Smooth muscle cell (in vitro differentiated cells): ENCODE results near the gene CACNA1E. TPM values are rescaled to one million over a fixed set of nuclear protein-coding genes. Genes with fewer than 3 reads are reported as not detected.

ENCODE experiments used
- DNase-seq: peaks from one replicate; lab custom pipeline; 2025; ENCODE audit not compliant: unreplicated experiment; lab: John Stamatoyannopoulos, UW
- H2AFZ ChIP-seq: fragments of 200-600 bp; sonication (generic); 2 replicates; pipeline ENCODE4 v1.6.0; 2016; ENCODE audit warnings: antibody characterized with exemption, low read depth, mild to moderate bottlenecking
- H3F3A ChIP-seq: fragments of 200-600 bp; sonication (generic); 2 replicates; pipeline ENCODE4 v1.6.0; 2017; ENCODE audit warnings: antibody characterized with exemption, low read depth
- H3K27ac ChIP-seq: fragments of 200-600 bp; sonication (generic); 2 replicates; pipeline ENCODE4 v1.5.1; 2016; ENCODE audit warnings: low read depth, mild to moderate bottlenecking
- H3K27me3 ChIP-seq: fragments of 200-600 bp; sonication (generic); 2 replicates; pipeline ENCODE4 v1.6.1; 2016; ENCODE audit warnings: low read depth, mild to moderate bottlenecking
- H3K36me3 ChIP-seq: fragments of 200-600 bp; sonication (generic); 2 replicates; pipeline ENCODE4 v1.5.1; 2016; ENCODE audit warnings: low read depth
- H3K4me1 ChIP-seq: fragments of 200-600 bp; sonication (generic); 2 replicates; pipeline ENCODE4 v1.5.1; 2016; ENCODE audit warnings: low read depth
- H3K4me2 ChIP-seq: fragments of 200-600 bp; sonication (generic); 2 replicates; pipeline ENCODE4 v1.6.0; 2016; ENCODE audit warnings: mild to moderate bottlenecking
- H3K4me3 ChIP-seq: fragments of 200-600 bp; sonication (generic); 2 replicates; pipeline ENCODE4 v1.5.1; 2016; ENCODE audit warnings: mild to moderate bottlenecking
- H3K79me2 ChIP-seq: fragments of 200-600 bp; sonication (generic); 2 replicates; pipeline ENCODE4 v1.6.0; 2016; ENCODE audit warnings: low read depth, mild to moderate bottlenecking
- H3K9ac ChIP-seq: fragments of 200-600 bp; sonication (generic); 2 replicates; pipeline ENCODE4 v1.6.0; 2016; ENCODE audit warnings: low read depth
- H3K9me3 ChIP-seq: fragments of 200-600 bp; sonication (generic); replicated peaks from 2 replicates; pipeline ENCODE4 v1.5.1; 2016; ENCODE audit warnings: low read depth
- H4K20me1 ChIP-seq: fragments of 200-600 bp; sonication (generic); 2 replicates; pipeline ENCODE4 v1.6.0; 2016; ENCODE audit warnings: low read depth
- WGBS: methylation state at CpG from one replicate; pipeline ENCODE4 v1.1.7; 2016; ENCODE audit warnings: low lambda C conversion rate; 5-methylcytosine and 5-hydroxymethylcytosine counted together
- polyA plus RNA-seq: library from polyadenylated mRNA; unstranded; fragments of >200 nt; fragmentation: Nextera tagmentation; extraction: Ambion mirVana; gene quantifications from 2 replicates; pipeline ENCODE4 v1.2.1, GENCODE V29; 2016
- total RNA-seq: library from RNA; depleted of rRNA; stranded (reverse); fragments of >200 nt; gene quantifications from 2 replicates; pipeline ENCODE4 v1.2.3, GENCODE V29; 2014
- TF ChIP-seq, protein P1 (sequence below): fragments of 200-600 bp; sonication (generic); IDR thresholded peaks from 2 replicates; pipeline ENCODE4 v1.5.1; 2017; ENCODE audit warnings: borderline replicate concordance, mild to moderate bottlenecking, antibody characterized with exemption; ENCODE audit not compliant: insufficient read depth, poor library complexity, severe bottlenecking

CACNA1E gene
- total and polyA plus RNA-seq, 2 experiments from 2014 or later = not detected

GRCh38 chr1:181784039-181784683, 300.8 kb downstream of the CACNA1E start:
- Histone ChIP-seq H3K9me3 (no peaks in the 10 kb centered on the region), H3K4me3 (no peak overlapping the region), H3K79me2 (no peaks in the 10 kb centered on the region), H3K27me3 (no peaks in the 10 kb centered on the region), H3F3A (no peaks in the 10 kb centered on the region), H3K4me1 (no peaks in the 10 kb centered on the region), H3K9ac (no peak overlapping the region), H4K20me1 (no peaks in the 10 kb centered on the region), H2AFZ (no peak overlapping the region), H3K27ac (no peak overlapping the region), H3K36me3 (no peaks in the 10 kb centered on the region), H3K4me2 (no peak overlapping the region)
- TF ChIP-seq, protein P1, sequence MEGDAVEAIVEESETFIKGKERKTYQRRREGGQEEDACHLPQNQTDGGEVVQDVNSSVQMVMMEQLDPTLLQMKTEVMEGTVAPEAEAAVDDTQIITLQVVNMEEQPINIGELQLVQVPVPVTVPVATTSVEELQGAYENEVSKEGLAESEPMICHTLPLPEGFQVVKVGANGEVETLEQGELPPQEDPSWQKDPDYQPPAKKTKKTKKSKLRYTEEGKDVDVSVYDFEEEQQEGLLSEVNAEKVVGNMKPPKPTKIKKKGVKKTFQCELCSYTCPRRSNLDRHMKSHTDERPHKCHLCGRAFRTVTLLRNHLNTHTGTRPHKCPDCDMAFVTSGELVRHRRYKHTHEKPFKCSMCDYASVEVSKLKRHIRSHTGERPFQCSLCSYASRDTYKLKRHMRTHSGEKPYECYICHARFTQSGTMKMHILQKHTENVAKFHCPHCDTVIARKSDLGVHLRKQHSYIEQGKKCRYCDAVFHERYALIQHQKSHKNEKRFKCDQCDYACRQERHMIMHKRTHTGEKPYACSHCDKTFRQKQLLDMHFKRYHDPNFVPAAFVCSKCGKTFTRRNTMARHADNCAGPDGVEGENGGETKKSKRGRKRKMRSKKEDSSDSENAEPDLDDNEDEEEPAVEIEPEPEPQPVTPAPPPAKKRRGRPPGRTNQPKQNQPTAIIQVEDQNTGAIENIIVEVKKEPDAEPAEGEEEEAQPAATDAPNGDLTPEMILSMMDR = no peak
- WGBS = 73% methylated on average over 3 of the region's 3 CpGs
- no peak for DNase-seq

DNA sequence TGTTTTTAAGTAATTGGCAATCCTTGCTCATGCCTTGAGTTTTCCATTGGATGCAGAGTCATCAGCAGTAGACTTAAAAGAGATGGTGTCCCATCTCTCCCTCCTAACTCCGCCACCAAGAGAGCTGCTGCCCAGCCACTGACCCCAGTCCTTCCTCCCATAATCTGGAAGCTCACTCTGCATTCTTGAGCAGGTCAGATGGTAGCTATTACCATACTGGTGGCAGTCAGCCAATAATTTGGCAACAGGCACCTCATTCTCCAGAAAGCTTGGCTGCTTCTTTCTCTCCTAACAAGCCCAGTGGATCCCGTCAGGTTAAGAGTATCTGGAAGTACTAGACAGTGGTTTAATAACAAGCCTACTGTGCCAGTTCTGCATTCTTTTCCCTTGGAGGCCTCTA, 306.1 kb downstream of the CACNA1E start:
- WGBS = 98% methylated on average over 2 of the region's 2 CpGs
- H3K4me3 ChIP-seq = no peak overlapping the region

GRCh38 chr1:181791721-181792120, 308.4 kb downstream of the CACNA1E start:
- Histone ChIP-seq H3F3A (no peaks in the 10 kb centered on the region), H3K4me1 (no peaks in the 10 kb centered on the region), H4K20me1 (no peaks in the 10 kb centered on the region), H3K27ac (no peak overlapping the region), H3K36me3 (no peaks in the 10 kb centered on the region), H3K9ac (no peak overlapping the region), H2AFZ (no peak overlapping the region), H3K79me2 (no peaks in the 10 kb centered on the region), H3K27me3 (no peaks in the 10 kb centered on the region), H3K4me3 (no peak overlapping the region), H3K4me2 (no peak overlapping the region), H3K9me3 (no peaks in the 10 kb centered on the region)
- TF ChIP-seq, protein P1 = no peak
- 74% methylated on average over 6 of the region's 6 CpGs for WGBS
- no peak for DNase-seq

More for the DNA sequence above, 306.1 kb downstream of the CACNA1E start:
- TF ChIP-seq, protein P1 = no peak
- Histone ChIP-seq H3K79me2 (no peaks in the 10 kb centered on the region), H3K9me3 (no peaks in the 10 kb centered on the region), H3K4me2 (no peak overlapping the region), H2AFZ (no peak overlapping the region), H3F3A (no peaks in the 10 kb centered on the region), H3K4me1 (no peaks in the 10 kb centered on the region), H3K27ac (no peak overlapping the region), H3K27me3 (no peaks in the 10 kb centered on the region), H3K36me3 (no peaks in the 10 kb centered on the region), H4K20me1 (no peaks in the 10 kb centered on the region), H3K9ac (no peak overlapping the region)
- no peak for DNase-seq

GRCh38 chr1:181793831-181794230, 310.5 kb downstream of the CACNA1E start:
- H2AFZ ChIP-seq = no peak overlapping the region
- no peak overlapping the region for H3K9ac ChIP-seq
- no peak overlapping the region for H3K4me2 ChIP-seq
- TF ChIP-seq, protein P1 = no peak
- no peaks in the 10 kb centered on the region for H3K9me3 ChIP-seq
- DNase-seq = no peak
- H3K4me1 ChIP-seq = no peaks in the 10 kb centered on the region
- no peaks in the 10 kb centered on the region for H3K79me2 ChIP-seq
- no peaks in the 10 kb centered on the region for H4K20me1 ChIP-seq
- WGBS = 92% methylated on average over 7 of the region's 7 CpGs
- no peak overlapping the region for H3K4me3 ChIP-seq
- H3F3A ChIP-seq = no peaks in the 10 kb centered on the region
- H3K36me3 ChIP-seq = no peaks in the 10 kb centered on the region
- H3K27ac ChIP-seq = no peak overlapping the region
- H3K27me3 ChIP-seq = no peaks in the 10 kb centered on the region
